ENCODE data around the gene SEC14L2. TPM values are rescaled to one million over a fixed set of nuclear protein-coding genes. Genes with fewer than 3 reads are reported as not detected.

The SEC14L2 gene
- total and polyA plus RNA-seq, 2 donors (not counting 3 experiments of a cell fraction or from before 2014, with no cell fraction given): 22.5 to 28.8 TPM

- Histone ChIP-seq H2AFZ (ENCODE audit: low read depth, low read length) (no peak overlapping the region), H3K9me1 (replicated peaks; ENCODE audit: control insufficient read depth, extremely low read depth, insufficient read depth, low read length) (no peaks in the 10 kb centered on the region), H3K4me3 (replicated peaks in 1 of 3; ENCODE audit: insufficient read depth in 1 of 3, low read depth in 1 of 3, low read length in 3 of 3) (no peak overlapping the region), H3K4me1 (ENCODE audit: control insufficient read depth, extremely low read depth, insufficient read depth, low read length) (no peaks in the 10 kb centered on the region), H3K9me3 (replicated peaks; ENCODE audit: control insufficient read depth, insufficient read depth, low read length) (no peaks in the 10 kb centered on the region), H4K20me1 (replicated peaks; ENCODE audit: control insufficient read depth, extremely low read depth, insufficient read depth, low read length) (no peaks in the 10 kb centered on the region), H3K4me2 (ENCODE audit: insufficient read depth, low read length) (no peak overlapping the region), H3K27me3 (ENCODE audit: control insufficient read depth in 2 of 2, insufficient read depth in 2 of 2, low read length in 2 of 2) (no peaks in the 10 kb centered on the region), H3K27ac (ENCODE audit: insufficient read depth, low read depth, low read length) (no peak overlapping the region), H3K36me3 (ENCODE audit: control insufficient read depth in 2 of 2, extremely low read depth in 1 of 2, insufficient read depth in 2 of 2, low read length in 2 of 2) (no peaks in the 10 kb centered on the region), H3K9ac (replicated peaks; ENCODE audit: extremely low read depth, insufficient read depth, low read length) (no peak overlapping the region), H3K79me2 (ENCODE audit: control insufficient read depth, insufficient read depth, low read length) (no peaks in the 10 kb centered on the region)
- dilution Hi-C loops (cut with MboI; ENCODE audit: extremely low pct_ligation_motif_present, low sequenced_read_pairs) (no loop called here), intact Hi-C loops (cut with micrococcal nuclease) (no loop called here)
- POLR2A ChIA-PET: no interaction called here
- no peak for DNase-seq (ENCODE audit: low read depth, low spot score)
- BruUV-seq (replicated peaks): no TSS peak
- FAIRE-seq: no peak
- CTCF ChIA-PET: interaction anchor here (0.6 to 1.2 kb wide), 2 partner anchors 33 to 38 kb away, joined by 3 read pairs; no protein-coding TSS in a partner anchor
- no peak for TF ChIP-seq MYC (IDR thresholded peaks at IDR 0.05; ENCODE audit: low read depth, low read length)
- TF ChIP-seq, protein P1, sequence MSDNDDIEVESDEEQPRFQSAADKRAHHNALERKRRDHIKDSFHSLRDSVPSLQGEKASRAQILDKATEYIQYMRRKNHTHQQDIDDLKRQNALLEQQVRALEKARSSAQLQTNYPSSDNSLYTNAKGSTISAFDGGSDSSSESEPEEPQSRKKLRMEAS (IDR thresholded peaks at IDR 0.05; ENCODE audit: insufficient read depth, insufficient read length): no peak
- no peak for TF ChIP-seq EZH2 (IDR thresholded peaks at IDR 0.05; ENCODE audit: borderline replicate concordance, low read depth, low read length, severe bottlenecking)
- no peak for TF ChIP-seq POLR2A (IDR thresholded peaks at IDR 0.05; ENCODE audit: low read depth, low read length)
- TF ChIP-seq POLR2AphosphoS5 (IDR thresholded peaks at IDR 0.05; ENCODE audit: insufficient read depth, low read depth, low read length): no peak
- TF ChIP-seq FOS (IDR thresholded peaks at IDR 0.05; ENCODE audit: borderline replicate concordance, insufficient read depth, low read length): no peak
- TF ChIP-seq GATA2 (IDR thresholded peaks at IDR 0.05; ENCODE audit: insufficient read depth, insufficient read length, low read depth, low read length): no peak
- no peak for TF ChIP-seq JUN (IDR thresholded peaks at IDR 0.05; ENCODE audit: borderline replicate concordance, insufficient read depth, insufficient read length, low read depth)
- TF ChIP-seq CTCF (IDR thresholded peaks at IDR 0.05; ENCODE audit: extremely low read depth in 1 of 2, insufficient read depth in 1 of 2, low read depth in 1 of 2, low read length in 2 of 2): no peak
Measured at GRCh38 chr22:30452861-30453260, 56.0 kb downstream of the SEC14L2 start.

All from endothelial cell of umbilical vein (primary cell).